Skeletal muscle satellite cell (primary cell): ENCODE results near the gene COBLL1.

Experiments
- H3K27me3 ChIP-seq: 2 replicates; pipeline ENCODE4 v1.7.0; 2013; ENCODE audit warnings: low read length; ENCODE audit not compliant: control insufficient read depth, insufficient read depth
- H3K36me3 ChIP-seq: 2 replicates; pipeline ENCODE4 v1.7.0; 2013; ENCODE audit warnings: mild to moderate bottlenecking, control low read depth, low read length; ENCODE audit not compliant: insufficient read depth
- H3K4me1 ChIP-seq: 2 replicates; pipeline ENCODE4 v1.7.0; 2013; ENCODE audit warnings: low read length; ENCODE audit not compliant: control insufficient read depth, insufficient read depth
- H3K4me2 ChIP-seq: 2 replicates; pipeline ENCODE4 v1.7.0; 2013; ENCODE audit warnings: mild to moderate bottlenecking, low read length
- H3K4me3 ChIP-seq: 2 replicates; pipeline ENCODE4 v1.7.0; 2013; ENCODE audit warnings: low read length
- H3K9ac ChIP-seq: 2 replicates; pipeline ENCODE4 v1.7.0; 2013; ENCODE audit warnings: mild to moderate bottlenecking, low read depth, low read length, moderate library complexity
- H3K9me3 ChIP-seq: replicated peaks from 2 replicates; pipeline ENCODE4 v1.7.0; 2013; ENCODE audit warnings: mild to moderate bottlenecking, control low read depth, low read length

Gene COBLL1

DNA sequence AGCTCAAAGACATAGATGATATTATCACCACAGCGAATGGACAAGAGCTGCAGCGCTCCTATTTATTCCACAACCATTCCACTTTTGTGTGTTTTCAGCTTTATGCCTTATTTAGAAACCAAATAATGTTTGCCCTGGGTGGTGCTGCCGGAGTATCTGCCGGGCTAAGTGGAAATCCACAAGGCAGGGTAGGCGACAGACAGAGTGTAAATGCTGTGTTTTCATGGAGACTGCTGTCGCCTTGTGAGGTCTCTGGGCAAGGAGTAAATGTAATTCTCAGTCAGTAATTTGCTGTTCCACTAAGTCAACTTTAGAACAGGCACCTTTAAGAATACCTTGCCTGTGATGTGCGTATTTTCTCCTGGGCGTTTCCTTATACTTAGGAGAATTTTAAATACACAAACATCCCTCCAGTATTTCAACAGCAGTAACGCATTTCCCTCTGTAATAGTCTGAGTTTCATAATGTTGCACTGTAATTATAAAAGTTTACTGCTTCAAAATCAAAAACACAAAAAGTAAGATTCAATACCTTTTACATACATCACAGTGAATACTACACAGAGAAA is 60.9 kb downstream of the COBLL1 start:
- no peak overlapping the region for H3K4me3 ChIP-seq
- peaks cover 7% of the 10 kb centered on the region for H3K4me1 ChIP-seq
- H3K9ac ChIP-seq = no peak overlapping the region
- no peaks in the 10 kb centered on the region for H3K27me3 ChIP-seq
- no peaks in the 10 kb centered on the region for H3K36me3 ChIP-seq
- no peaks in the 10 kb centered on the region for H3K9me3 ChIP-seq
- H3K4me2 ChIP-seq = no peak overlapping the region

DNA sequence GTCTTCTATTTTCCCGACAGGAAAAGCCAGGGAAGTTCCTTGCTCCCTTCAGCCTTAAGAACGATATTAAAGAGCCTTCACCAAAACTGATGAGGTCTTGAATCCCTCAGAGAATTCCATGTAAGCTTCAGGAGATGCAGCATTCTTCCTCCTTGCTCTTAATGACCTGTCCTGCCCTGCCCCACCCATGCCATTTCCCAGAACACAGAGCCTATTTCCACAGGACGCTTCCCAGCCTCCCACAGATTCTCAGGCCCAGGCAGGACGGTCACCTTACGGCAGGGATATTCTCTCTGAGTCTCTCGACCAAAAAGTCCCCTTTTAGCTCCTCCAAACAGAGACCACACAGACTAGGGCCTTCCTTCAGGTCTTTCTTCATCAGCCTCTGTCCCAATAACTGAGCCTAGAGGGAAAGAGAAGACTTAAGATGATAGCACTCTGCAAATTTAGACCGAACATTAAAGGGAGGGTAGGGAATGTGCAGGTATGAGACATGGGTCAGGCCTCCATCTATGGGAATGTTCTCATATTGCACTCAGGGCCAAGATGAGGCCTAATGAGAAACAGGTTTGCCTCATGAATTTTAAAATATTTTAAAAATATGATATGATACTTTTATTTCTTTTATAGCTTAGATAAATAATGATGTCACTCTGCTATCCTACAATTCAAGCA is 62.1 kb downstream of the COBLL1 start:
- Histone ChIP-seq H3K4me3 (no peak overlapping the region), H3K4me2 (no peak overlapping the region), H3K4me1 (no peaks in the 10 kb centered on the region), H3K9ac (no peak overlapping the region), H3K9me3 (no peaks in the 10 kb centered on the region), H3K36me3 (no peaks in the 10 kb centered on the region), H3K27me3 (no peaks in the 10 kb centered on the region)

DNA sequence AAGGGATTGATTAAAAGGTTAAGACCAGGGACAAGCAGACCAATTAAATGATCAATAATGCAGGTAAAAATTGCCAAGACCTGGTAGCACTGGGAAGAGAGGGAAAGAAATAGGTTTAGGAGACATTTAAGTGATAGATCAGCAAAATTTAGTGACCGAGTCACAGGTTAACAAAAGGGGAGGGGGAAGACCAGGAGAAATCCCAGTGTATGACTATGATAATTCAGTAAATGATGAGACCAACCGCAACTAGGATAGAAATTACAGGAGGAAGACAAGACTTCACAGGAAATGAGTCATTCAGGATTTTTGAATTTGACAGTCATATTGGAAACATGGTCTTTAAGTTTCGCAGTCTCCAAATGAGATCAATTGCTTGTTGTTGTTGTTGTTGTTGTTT is 62.9 kb downstream of the COBLL1 start:
- no peak overlapping the region for H3K4me3 ChIP-seq
- no peak overlapping the region for H3K9ac ChIP-seq
- H3K4me1 ChIP-seq = no peaks in the 10 kb centered on the region
- H3K27me3 ChIP-seq = no peaks in the 10 kb centered on the region
- H3K4me2 ChIP-seq = no peak overlapping the region
- no peaks in the 10 kb centered on the region for H3K9me3 ChIP-seq
- H3K36me3 ChIP-seq = no peaks in the 10 kb centered on the region

DNA sequence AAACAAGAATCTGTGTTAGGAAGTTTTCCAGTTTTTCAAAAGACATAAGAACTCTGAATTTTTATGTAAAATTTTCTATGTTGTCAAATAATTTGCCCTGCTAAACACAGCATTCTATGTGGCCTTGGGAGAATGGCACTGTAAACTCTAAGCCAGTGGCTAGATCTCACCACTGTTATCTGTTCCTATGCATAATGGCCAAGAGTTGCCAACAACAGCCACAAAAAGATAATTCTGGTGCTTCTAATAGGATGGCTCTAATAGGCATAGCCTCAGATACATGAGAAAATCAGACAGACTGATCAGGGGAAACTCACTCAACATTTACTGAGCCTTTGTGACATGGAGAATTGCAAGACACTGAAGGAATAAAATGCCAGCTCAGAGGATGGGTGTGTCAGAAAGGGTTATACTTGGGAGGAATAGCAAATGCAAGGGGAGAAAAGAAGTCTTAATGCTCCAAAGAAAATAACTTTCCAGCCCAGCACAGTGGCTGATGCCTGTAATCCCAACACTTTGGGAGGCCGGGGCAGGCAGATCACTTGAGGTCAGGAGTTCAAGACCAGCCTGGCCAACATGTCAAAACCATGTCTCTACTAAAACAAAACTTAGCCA is 63.7 kb downstream of the COBLL1 start:
- H3K9me3 ChIP-seq = no peaks in the 10 kb centered on the region
- H3K4me1 ChIP-seq = no peaks in the 10 kb centered on the region
- no peak overlapping the region for H3K4me3 ChIP-seq
- no peak overlapping the region for H3K4me2 ChIP-seq
- no peak overlapping the region for H3K9ac ChIP-seq
- no peaks in the 10 kb centered on the region for H3K36me3 ChIP-seq
- no peaks in the 10 kb centered on the region for H3K27me3 ChIP-seq

DNA sequence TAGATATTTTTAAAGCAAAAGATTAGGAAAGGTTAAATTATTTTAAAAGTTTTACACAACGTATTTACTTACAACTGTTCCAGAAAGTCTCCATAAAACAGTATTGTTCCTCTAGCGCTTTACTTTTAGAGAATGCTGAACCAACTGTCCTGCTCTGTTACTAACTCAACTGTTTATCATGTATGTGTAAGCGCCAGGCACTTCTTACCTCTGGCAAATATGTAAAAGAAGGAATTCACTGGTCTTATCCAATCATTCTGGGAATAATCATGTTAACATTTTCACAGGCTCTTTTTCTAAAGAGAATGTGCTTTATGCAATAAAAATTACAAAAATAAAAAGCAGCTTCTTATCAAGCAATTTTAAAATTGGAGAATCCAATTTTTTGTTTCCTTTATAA is 68.0 kb downstream of the COBLL1 start:
- no peaks in the 10 kb centered on the region for H3K36me3 ChIP-seq
- no peak overlapping the region for H3K4me3 ChIP-seq
- H3K4me1 ChIP-seq = no peaks in the 10 kb centered on the region
- no peaks in the 10 kb centered on the region for H3K27me3 ChIP-seq
- no peaks in the 10 kb centered on the region for H3K9me3 ChIP-seq
- no peak overlapping the region for H3K4me2 ChIP-seq
- H3K9ac ChIP-seq = no peak overlapping the region

DNA sequence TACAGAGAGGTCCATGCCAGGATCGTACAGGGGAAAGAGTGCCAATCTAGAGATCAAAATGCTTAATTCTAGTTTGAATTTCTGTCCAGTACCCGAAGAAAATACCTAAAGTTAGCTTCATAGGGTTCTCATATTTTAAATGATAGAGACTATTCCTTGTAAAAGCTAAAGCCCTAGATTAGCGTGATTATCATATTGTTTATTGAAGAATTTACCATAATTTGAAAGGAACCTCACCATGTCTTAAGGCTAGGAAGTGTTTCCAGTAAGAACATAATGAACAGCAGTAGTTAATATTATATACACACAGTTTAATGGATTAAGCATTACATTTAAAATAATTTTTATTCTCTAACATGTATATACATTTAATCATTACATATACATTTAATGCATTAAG is 68.5 kb downstream of the COBLL1 start:
- Histone ChIP-seq H3K9ac (no peak overlapping the region), H3K4me2 (no peak overlapping the region), H3K27me3 (no peaks in the 10 kb centered on the region), H3K4me1 (no peaks in the 10 kb centered on the region), H3K36me3 (no peaks in the 10 kb centered on the region), H3K4me3 (no peak overlapping the region), H3K9me3 (no peaks in the 10 kb centered on the region)

DNA sequence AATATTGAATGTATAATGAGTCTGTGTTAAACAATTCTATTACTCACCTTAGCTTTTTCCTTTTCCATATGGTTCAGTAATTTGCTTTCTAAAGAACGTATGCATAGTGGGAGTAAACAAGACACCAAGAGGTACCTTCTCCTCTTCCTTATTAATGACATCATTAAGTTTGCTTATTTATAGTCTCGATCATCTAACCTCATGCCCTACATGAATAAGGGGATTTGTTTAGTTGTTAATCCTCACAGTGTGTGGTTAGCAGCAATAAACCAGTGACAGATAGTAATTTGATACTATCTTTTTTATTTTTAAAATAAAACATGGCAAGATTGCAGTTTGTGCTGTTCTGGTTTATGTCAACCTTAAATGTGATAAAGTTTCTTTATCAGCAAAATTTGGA is 69.7 kb downstream of the COBLL1 start:
- no peak overlapping the region for H3K4me2 ChIP-seq
- no peaks in the 10 kb centered on the region for H3K36me3 ChIP-seq

DNA sequence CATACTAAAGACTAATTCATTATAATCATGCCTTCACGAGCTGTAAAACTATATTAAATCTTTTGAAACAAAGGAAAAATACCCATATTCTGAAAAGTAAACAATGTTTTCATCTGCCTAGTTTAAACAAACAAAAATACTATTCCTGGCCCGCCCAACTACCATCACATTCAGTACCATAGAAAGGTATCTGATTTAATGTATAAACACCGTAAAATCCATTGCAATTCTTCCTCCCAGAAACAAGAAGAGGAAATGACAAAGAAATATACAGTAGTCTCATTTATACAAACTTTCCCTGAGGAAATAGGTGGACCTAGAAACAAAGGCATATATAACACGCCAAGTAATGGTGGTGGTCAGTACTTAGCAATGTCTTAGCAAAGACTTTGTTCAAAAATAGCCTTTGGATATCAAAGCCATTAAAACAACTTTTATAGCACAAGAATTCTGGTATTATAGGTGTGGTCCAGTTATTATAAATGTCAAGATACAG is 71.2 kb downstream of the COBLL1 start:
- no peaks in the 10 kb centered on the region for H3K36me3 ChIP-seq
- no peaks in the 10 kb centered on the region for H3K9me3 ChIP-seq
- no peaks in the 10 kb centered on the region for H3K4me1 ChIP-seq
- no peaks in the 10 kb centered on the region for H3K27me3 ChIP-seq
- no peak overlapping the region for H3K9ac ChIP-seq
- no peak overlapping the region for H3K4me2 ChIP-seq
- H3K4me3 ChIP-seq = no peak overlapping the region

More for the DNA sequence above, 69.7 kb downstream of the COBLL1 start:
- H3K27me3 ChIP-seq = no peaks in the 10 kb centered on the region
- H3K4me1 ChIP-seq = no peaks in the 10 kb centered on the region
- H3K9me3 ChIP-seq = no peaks in the 10 kb centered on the region
- H3K4me3 ChIP-seq = no peak overlapping the region
- H3K9ac ChIP-seq = no peak overlapping the region

DNA sequence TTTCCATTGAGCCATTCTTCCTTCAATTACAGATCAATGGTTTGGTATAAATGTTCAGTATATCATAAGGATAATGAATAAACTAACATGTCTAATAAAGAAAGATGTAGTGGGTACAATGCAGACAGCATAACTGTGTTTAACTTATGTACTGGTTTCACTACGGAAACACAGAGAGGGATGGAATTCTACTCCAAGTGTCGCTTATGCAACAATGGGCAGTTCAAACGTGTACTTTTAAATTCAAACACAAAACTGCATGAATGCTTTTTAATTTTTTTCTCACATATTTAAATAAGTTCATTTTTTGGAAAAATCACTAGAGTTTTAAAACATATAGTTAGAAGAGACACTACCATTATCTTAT is 74.7 kb downstream of the COBLL1 start:
- Histone ChIP-seq H3K4me1 (no peaks in the 10 kb centered on the region), H3K36me3 (no peaks in the 10 kb centered on the region), H3K9me3 (no peaks in the 10 kb centered on the region), H3K27me3 (no peaks in the 10 kb centered on the region), H3K4me2 (no peak overlapping the region), H3K9ac (no peak overlapping the region), H3K4me3 (no peak overlapping the region)

DNA sequence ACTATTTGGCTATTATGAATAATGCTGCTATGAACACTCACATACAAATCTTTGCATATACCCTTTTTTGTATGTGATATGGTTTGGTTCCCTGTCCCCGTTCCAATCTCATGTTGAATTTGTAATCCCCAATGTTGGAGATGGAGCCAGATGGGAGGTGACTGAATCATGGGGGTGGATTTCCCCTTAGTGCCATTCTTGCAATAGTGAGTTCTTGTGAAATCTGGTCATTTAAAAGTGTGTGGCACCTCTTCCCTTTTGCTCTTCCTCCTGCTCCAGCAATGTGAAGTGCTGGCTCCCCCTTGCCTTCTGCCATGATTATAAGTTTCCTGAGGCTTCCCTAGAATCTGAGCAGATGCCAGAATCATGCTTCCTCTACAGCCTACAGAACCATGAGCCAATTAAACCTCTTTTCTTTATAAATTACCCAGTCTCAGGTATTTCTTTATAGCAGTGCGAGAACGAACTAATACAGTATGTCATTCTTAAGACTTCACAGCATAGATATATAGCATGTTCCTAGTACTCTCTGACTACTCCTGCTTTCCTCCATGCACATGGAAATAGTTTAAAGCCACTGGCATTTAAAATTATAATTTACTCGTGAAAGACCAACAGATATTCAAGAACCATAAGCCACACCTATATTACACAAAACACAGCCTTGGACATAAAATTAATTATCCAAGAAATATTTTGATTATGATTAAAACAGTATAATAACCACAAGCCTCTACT is 75.2 kb downstream of the COBLL1 start:
- no peaks in the 10 kb centered on the region for H3K4me1 ChIP-seq
- H3K27me3 ChIP-seq = no peaks in the 10 kb centered on the region
- H3K36me3 ChIP-seq = no peaks in the 10 kb centered on the region
- H3K4me3 ChIP-seq = no peak overlapping the region
- no peak overlapping the region for H3K9ac ChIP-seq
- H3K9me3 ChIP-seq = no peaks in the 10 kb centered on the region
- no peak overlapping the region for H3K4me2 ChIP-seq

DNA sequence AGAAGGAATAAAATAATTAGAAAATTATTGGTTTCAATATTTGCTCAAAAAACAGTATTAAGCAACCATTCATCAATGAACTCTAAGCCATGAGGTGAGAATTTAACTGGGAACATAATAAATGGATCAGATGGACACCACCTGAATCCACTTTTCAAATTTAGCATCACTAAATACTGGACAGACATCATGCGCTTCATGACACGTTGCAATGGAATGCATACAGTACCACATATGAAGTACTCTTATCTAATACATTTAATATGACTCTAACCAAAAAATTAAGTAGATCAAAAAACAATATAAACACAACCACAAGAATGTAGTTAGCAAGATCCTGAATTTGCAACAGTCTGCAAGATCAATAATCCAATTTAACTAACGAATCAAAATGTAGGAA is 76.6 kb downstream of the COBLL1 start:
- Histone ChIP-seq H3K36me3 (no peaks in the 10 kb centered on the region), H3K4me2 (no peak overlapping the region), H3K4me3 (no peak overlapping the region), H3K27me3 (no peaks in the 10 kb centered on the region), H3K9me3 (no peaks in the 10 kb centered on the region), H3K4me1 (no peaks in the 10 kb centered on the region), H3K9ac (no peak overlapping the region)
